ENCODE data around the gene PRKAG1. TPM values are rescaled to one million over a fixed set of nuclear protein-coding genes. Genes with fewer than 3 reads are reported as not detected.

The PRKAG1 gene
- total RNA-seq, 1 experiment from 2014 or later: 66.5 TPM

GRCh38 chr12:48998497-48999353, 19.9 kb downstream of the PRKAG1 start:
- peak overlapping the region; percentile 94 for H3K4me2 ChIP-seq (ENCODE audit: low read length)
- H3K4me3 ChIP-seq (ENCODE audit: low read length): peak overlapping the region; percentile 69
- H3F3A ChIP-seq (ENCODE audit: low read length, unreplicated experiment): no peaks in the 10 kb centered on the region
- no TSS peak for BruUV-seq (replicated peaks)
- peak overlapping the region; percentile 52 for H3K9ac ChIP-seq (ENCODE audit: low read length)
- DNase-seq: peak; percentile 24
- TF ChIP-seq EZH2 (IDR thresholded peaks at IDR 0.05; ENCODE audit: low read length, unreplicated experiment): no peak
- TF ChIP-seq CTCF (conservative IDR thresholded peaks at IDR 0.05; ENCODE audit: low read depth, low read length): no peak
- TF ChIP-seq EZH2phosphoT487 (IDR thresholded peaks at IDR 0.05; ENCODE audit: borderline replicate concordance, low read length): no peak
- intact Hi-C loops (cut with micrococcal nuclease): loop anchor here (5.0 kb wide), 1 partner anchor 66 kb away; no protein-coding TSS in a partner anchor
- H3K9me3 ChIP-seq (ENCODE audit: low read length): no peaks in the 10 kb centered on the region
- POLR2A ChIA-PET (ENCODE audit: unreplicated experiment): no interaction called here
- CTCF ChIA-PET: interaction anchor here (0.6 kb wide), 1 partner anchor 19 kb away, joined by 3 read pairs; no protein-coding TSS in a partner anchor
- H3K27ac ChIP-seq (ENCODE audit: low read length): no peak overlapping the region
- H2AFZ ChIP-seq (ENCODE audit: low read length): peak overlapping the region; percentile 81
- H3K9me2 ChIP-seq (replicated peaks; ENCODE audit: low read length): no peaks in the 10 kb centered on the region
- H3K36me3 ChIP-seq (ENCODE audit: low read depth, low read length): peaks cover 10% of the 10 kb centered on the region; the same call in 1 of the 2 replicates
- no peaks in the 10 kb centered on the region for H3K27me3 ChIP-seq (ENCODE audit: low read length)
- H4K20me1 ChIP-seq (ENCODE audit: low read length): no peaks in the 10 kb centered on the region
- peak; percentile 8 for ATAC-seq
- H3K4me1 ChIP-seq (ENCODE audit: insufficient read depth, low read length): peaks cover 22% of the 10 kb centered on the region
- no peaks in the 10 kb centered on the region for H3K79me2 ChIP-seq (ENCODE audit: low read length)

DNA sequence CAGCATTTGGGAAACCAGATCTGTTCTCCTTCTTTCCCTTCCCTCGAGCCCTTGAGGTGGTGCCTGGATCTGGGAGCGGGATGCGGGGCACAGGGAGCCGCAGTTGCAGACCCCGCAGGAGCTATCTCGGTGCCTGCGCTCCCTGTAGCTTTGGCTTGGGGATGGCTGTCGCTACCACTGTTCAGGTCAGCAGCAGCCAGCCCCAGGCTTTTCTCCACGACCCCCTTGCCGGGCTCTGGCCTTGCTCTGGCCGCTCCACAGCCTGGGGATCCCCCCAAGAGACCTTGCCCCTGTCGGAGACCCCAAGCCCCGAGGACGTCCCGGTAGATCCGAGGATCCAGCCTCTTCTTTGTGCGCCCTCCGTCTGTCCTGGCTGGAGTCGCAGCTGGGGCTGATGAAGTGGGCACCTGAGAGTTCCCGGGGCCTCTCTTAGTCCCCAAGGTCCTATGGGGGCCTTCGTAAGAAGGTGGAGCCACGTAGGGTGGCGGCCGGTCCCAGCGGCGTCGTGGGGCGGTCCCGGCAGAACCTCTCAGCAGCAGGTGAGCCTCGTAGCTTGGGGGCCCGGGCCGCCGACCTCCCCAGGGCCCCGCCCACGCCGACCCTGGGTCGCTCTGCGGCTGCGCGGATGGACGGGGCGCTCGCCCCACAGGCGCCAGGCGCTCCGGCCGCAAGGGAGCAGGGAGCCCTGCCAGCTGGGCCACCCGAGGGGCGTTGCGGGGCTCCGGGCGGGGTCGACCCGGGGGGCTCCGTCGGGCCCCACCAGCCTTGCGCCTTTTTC, 20.7 kb downstream of the PRKAG1 start:
- no TSS peak for BruUV-seq (replicated peaks)
- intact Hi-C loops (cut with micrococcal nuclease): loop anchor here (5.0 kb wide), 1 partner anchor 66 kb away; no protein-coding TSS in a partner anchor
- H3K9ac ChIP-seq (ENCODE audit: low read length): peak overlapping the region; percentile 52; the same call in 1 of the 2 replicates
- ATAC-seq (peak; percentile 31), DNase-seq (peak; percentile 33)
- H4K20me1 ChIP-seq (ENCODE audit: low read length): no peaks in the 10 kb centered on the region
- ChIA-PET POLR2A (ENCODE audit: unreplicated experiment) (no interaction called here), CTCF (interaction anchor here (0.6 to 1.7 kb wide), 3 partner anchors 20 to 529 kb away, joined by 3 to 10 read pairs (median 7); partner anchors contain the start of gene PRKAG1)
- H3F3A ChIP-seq (ENCODE audit: low read length, unreplicated experiment): no peaks in the 10 kb centered on the region
- no peaks in the 10 kb centered on the region for H3K9me2 ChIP-seq (replicated peaks; ENCODE audit: low read length)
- no peaks in the 10 kb centered on the region for H3K9me3 ChIP-seq (ENCODE audit: low read length)
- peak overlapping the region; percentile 81 for H2AFZ ChIP-seq (ENCODE audit: low read length)
- no peak overlapping the region for H3K27ac ChIP-seq (ENCODE audit: low read length)
- no peaks in the 10 kb centered on the region for H3K27me3 ChIP-seq (ENCODE audit: low read length)
- H3K36me3 ChIP-seq (ENCODE audit: low read depth, low read length): peaks cover 8% of the 10 kb centered on the region; the same call in 1 of the 2 replicates
- TF ChIP-seq CTCF (conservative IDR thresholded peaks at IDR 0.05; ENCODE audit: low read depth, low read length) (no peak), EZH2 (IDR thresholded peaks at IDR 0.05; ENCODE audit: low read length, unreplicated experiment) (no peak), EZH2phosphoT487 (IDR thresholded peaks at IDR 0.05; ENCODE audit: borderline replicate concordance, low read length) (no peak)
- peaks cover 22% of the 10 kb centered on the region for H3K4me1 ChIP-seq (ENCODE audit: insufficient read depth, low read length)
- peak overlapping the region; percentile 92 for H3K4me2 ChIP-seq (ENCODE audit: low read length)
- H3K4me3 ChIP-seq (ENCODE audit: low read length): peak overlapping the region; percentile 69
- H3K79me2 ChIP-seq (ENCODE audit: low read length): no peaks in the 10 kb centered on the region
